SK-N-SH treated with all-trans-retinoic acid at 6 μM for 48 hours (cell line): ENCODE measurements around the gene RNF25.

Experiments used
- ATAC-seq: fragments of 200-7000 bp; cut with Tn5 transposase; 3 replicates; pipeline ENCODE4 v1.9.1; 2020; ENCODE audit warnings: mild to moderate bottlenecking, moderate library complexity
- ARNTL ChIP-seq: fragments of 450-650 bp; formaldehyde crosslinking; IDR thresholded peaks from 2 replicates; pipeline ENCODE4 v1.5.0; 2020; ENCODE audit warnings: low read depth, mild to moderate bottlenecking, moderate library complexity, borderline replicate concordance
- BACH2 ChIP-seq: fragments of 250-450 bp; sonication (Bioruptor Pico); IDR thresholded peaks from 2 replicates; pipeline ENCODE4 v1.9.0; 2021; ENCODE audit warnings: mild to moderate bottlenecking, borderline replicate concordance
- CSDC2 ChIP-seq: fragments of 250-450 bp; sonication (Bioruptor Pico); IDR thresholded peaks from 2 replicates; pipeline ENCODE4 v1.5.0; 2020; ENCODE audit warnings: mild to moderate bottlenecking, moderate library complexity
- GLIS3 ChIP-seq: fragments of 250-450 bp; sonication (Bioruptor Pico); IDR thresholded peaks from 2 replicates; pipeline ENCODE4 v1.5.0; 2020; ENCODE audit warnings: mild to moderate bottlenecking, moderate library complexity
- ISL1 ChIP-seq: fragments of 250-450 bp; sonication (Bioruptor Pico); IDR thresholded peaks from 2 replicates; pipeline ENCODE4 v2.1.2; 2022; ENCODE audit warnings: mild to moderate bottlenecking, moderate library complexity
- OSR1 ChIP-seq: fragments of 250-450 bp; sonication (Bioruptor Pico); IDR thresholded peaks from 2 replicates; pipeline ENCODE4 v1.8.0; 2022; ENCODE audit warnings: moderate library complexity, mild to moderate bottlenecking, inconsistent platforms
- PPARA ChIP-seq: fragments of 250-450 bp; sonication (Bioruptor Pico); IDR thresholded peaks from 2 replicates; pipeline ENCODE4 v1.5.0; 2020; ENCODE audit warnings: mild to moderate bottlenecking, borderline replicate concordance
- TCF4 ChIP-seq: fragments of 250-450 bp; sonication (Bioruptor Pico); IDR thresholded peaks from 2 replicates; pipeline ENCODE4 v1.8.0; 2021; ENCODE audit warnings: mild to moderate bottlenecking, moderate library complexity, borderline replicate concordance
- TOX ChIP-seq: fragments of 250-450 bp; sonication (Bioruptor Pico); IDR thresholded peaks from 2 replicates; pipeline ENCODE4 v1.8.0; 2021; ENCODE audit warnings: mild to moderate bottlenecking, moderate library complexity, borderline replicate concordance
- ZC3H10 ChIP-seq: fragments of 250-450 bp; sonication (Bioruptor Pico); IDR thresholded peaks from 2 replicates; pipeline ENCODE4 v1.5.1; 2021; ENCODE audit warnings: mild to moderate bottlenecking, moderate library complexity
- ZFP3 ChIP-seq: fragments of 250-450 bp; sonication (Bioruptor Pico); IDR thresholded peaks from 2 replicates; pipeline ENCODE4 v1.5.0; 2020; ENCODE audit warnings: mild to moderate bottlenecking, moderate library complexity
- ZFP30 ChIP-seq: fragments of 450-650 bp; formaldehyde crosslinking; IDR thresholded peaks from 2 replicates; pipeline ENCODE4 v1.5.0; 2022; ENCODE audit warnings: mild to moderate bottlenecking, moderate library complexity
- ZNF70 ChIP-seq: fragments of 450-650 bp; formaldehyde crosslinking; IDR thresholded peaks from 2 replicates; pipeline ENCODE4 v1.5.0; 2020; ENCODE audit warnings: mild to moderate bottlenecking, moderate library complexity
- ZNF8 ChIP-seq: fragments of 450-650 bp; formaldehyde crosslinking; IDR thresholded peaks from 2 replicates; pipeline ENCODE4 v1.5.0; 2020; ENCODE audit warnings: mild to moderate bottlenecking, moderate library complexity
- TF ChIP-seq, protein P1 (sequence below): fragments of 250-450 bp; sonication (Bioruptor Pico); IDR thresholded peaks from 2 replicates; pipeline ENCODE4 v1.8.0; 2020; ENCODE audit warnings: mild to moderate bottlenecking, moderate library complexity, borderline replicate concordance
- TF ChIP-seq, protein P2 (sequence below): fragments of 250-450 bp; sonication (Bioruptor Pico); IDR thresholded peaks from 2 replicates; pipeline ENCODE4 v1.8.0; 2021; ENCODE audit warnings: low read depth, mild to moderate bottlenecking, moderate library complexity, borderline replicate concordance
- TF ChIP-seq, protein P3 (sequence below): fragments of 250-450 bp; sonication (Bioruptor Pico); IDR thresholded peaks from 2 replicates; pipeline ENCODE4 v1.5.1; 2020; ENCODE audit warnings: low read depth, mild to moderate bottlenecking, moderate library complexity
- TF ChIP-seq, protein P4 (sequence below): fragments of 250-450 bp; sonication (Bioruptor Pico); IDR thresholded peaks from 2 replicates; pipeline ENCODE4 v1.5.0; 2020; ENCODE audit warnings: mild to moderate bottlenecking, moderate library complexity

The RNF25 gene

DNA sequence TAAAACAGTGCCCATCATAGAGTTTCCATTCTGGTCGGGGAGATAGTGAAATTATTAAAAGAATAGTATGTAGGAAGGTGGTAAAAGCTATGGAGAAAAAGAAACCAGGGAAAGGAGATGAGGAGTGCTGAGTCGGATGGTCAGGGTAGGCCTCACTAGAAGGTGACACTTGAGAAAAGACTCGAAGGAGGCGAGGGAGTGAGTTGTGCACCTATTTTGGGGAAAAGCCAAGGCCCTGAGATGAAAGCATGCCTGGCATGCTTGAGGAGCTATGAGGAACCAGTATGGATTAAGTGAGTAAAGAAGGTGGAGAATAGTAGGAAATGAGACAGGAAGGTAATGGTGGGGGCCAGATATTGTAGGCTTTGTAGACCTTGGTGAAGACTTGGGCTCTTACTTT is 31.5 kb upstream of the RNF25 start:
- TF ChIP-seq, protein P1, sequence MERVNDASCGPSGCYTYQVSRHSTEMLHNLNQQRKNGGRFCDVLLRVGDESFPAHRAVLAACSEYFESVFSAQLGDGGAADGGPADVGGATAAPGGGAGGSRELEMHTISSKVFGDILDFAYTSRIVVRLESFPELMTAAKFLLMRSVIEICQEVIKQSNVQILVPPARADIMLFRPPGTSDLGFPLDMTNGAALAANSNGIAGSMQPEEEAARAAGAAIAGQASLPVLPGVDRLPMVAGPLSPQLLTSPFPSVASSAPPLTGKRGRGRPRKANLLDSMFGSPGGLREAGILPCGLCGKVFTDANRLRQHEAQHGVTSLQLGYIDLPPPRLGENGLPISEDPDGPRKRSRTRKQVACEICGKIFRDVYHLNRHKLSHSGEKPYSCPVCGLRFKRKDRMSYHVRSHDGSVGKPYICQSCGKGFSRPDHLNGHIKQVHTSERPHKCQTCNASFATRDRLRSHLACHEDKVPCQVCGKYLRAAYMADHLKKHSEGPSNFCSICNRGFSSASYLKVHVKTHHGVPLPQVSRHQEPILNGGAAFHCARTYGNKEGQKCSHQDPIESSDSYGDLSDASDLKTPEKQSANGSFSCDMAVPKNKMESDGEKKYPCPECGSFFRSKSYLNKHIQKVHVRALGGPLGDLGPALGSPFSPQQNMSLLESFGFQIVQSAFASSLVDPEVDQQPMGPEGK (CRISPR knock-in tag), result no peak
- TF ChIP-seq ZFP3 (no peak), ZNF8 (CRISPR knock-in tag) (no peak), BACH2 (CRISPR knock-in tag) (no peak)
- no peak for ATAC-seq

DNA sequence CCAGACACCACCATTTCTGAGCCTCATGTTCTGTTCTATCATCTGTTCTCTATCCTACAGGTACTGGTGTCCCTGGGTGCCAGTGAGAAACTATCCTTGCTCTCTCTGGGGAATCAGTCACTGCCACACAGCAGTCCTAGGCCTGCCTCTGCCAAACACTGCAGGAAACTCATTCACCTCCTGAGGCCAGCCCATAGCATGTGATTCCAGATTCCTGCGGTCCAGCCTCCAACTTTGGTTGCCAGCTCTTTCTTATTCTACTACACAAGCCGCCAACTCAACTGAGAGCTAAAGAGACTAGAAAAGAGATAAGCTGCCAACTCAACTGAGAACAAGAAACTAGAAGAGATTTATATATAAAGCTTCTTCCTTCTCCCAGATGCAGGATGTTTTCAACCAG is 30.0 kb upstream of the RNF25 start:
- no peak for ATAC-seq
- TF ChIP-seq ZFP30 (CRISPR knock-in tag) (no peak), ZNF8 (CRISPR knock-in tag) (no peak)
- TF ChIP-seq, protein P2, sequence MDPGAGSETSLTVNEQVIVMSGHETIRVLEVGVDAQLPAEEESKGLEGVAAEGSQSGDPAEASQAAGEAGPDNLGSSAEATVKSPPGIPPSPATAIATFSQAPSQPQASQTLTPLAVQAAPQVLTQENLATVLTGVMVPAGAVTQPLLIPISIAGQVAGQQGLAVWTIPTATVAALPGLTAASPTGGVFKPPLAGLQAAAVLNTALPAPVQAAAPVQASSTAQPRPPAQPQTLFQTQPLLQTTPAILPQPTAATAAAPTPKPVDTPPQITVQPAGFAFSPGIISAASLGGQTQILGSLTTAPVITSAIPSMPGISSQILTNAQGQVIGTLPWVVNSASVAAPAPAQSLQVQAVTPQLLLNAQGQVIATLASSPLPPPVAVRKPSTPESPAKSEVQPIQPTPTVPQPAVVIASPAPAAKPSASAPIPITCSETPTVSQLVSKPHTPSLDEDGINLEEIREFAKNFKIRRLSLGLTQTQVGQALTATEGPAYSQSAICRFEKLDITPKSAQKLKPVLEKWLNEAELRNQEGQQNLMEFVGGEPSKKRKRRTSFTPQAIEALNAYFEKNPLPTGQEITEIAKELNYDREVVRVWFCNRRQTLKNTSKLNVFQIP (CRISPR knock-in tag), result no peak

DNA sequence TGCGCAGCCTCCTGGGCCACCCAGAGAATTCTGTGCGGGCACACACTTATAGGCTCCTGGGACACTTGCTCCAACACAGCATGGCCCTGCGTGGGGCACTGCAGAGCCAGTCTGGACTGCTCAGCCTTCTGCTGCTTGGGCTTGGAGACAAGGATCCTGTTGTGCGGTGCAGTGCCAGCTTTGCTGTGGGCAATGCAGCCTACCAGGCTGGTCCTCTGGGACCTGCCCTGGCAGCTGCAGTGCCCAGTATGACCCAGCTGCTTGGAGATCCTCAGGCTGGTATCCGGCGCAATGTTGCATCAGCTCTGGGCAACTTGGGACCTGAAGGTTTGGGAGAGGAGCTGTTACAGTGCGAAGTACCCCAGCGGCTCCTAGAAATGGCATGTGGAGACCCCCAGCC is 27.1 kb upstream of the RNF25 start:
- TF ChIP-seq TOX (CRISPR knock-in tag) (no peak), GLIS3 (CRISPR knock-in tag) (no peak), ISL1 (CRISPR knock-in tag) (no peak), OSR1 (no peak)
- TF ChIP-seq, protein P3, sequence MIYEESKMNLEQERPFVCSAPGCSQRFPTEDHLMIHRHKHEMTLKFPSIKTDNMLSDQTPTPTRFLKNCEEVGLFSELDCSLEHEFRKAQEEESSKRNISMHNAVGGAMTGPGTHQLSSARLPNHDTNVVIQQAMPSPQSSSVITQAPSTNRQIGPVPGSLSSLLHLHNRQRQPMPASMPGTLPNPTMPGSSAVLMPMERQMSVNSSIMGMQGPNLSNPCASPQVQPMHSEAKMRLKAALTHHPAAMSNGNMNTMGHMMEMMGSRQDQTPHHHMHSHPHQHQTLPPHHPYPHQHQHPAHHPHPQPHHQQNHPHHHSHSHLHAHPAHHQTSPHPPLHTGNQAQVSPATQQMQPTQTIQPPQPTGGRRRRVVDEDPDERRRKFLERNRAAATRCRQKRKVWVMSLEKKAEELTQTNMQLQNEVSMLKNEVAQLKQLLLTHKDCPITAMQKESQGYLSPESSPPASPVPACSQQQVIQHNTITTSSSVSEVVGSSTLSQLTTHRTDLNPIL (CRISPR knock-in tag), result no peak
- no peak for ATAC-seq

DNA sequence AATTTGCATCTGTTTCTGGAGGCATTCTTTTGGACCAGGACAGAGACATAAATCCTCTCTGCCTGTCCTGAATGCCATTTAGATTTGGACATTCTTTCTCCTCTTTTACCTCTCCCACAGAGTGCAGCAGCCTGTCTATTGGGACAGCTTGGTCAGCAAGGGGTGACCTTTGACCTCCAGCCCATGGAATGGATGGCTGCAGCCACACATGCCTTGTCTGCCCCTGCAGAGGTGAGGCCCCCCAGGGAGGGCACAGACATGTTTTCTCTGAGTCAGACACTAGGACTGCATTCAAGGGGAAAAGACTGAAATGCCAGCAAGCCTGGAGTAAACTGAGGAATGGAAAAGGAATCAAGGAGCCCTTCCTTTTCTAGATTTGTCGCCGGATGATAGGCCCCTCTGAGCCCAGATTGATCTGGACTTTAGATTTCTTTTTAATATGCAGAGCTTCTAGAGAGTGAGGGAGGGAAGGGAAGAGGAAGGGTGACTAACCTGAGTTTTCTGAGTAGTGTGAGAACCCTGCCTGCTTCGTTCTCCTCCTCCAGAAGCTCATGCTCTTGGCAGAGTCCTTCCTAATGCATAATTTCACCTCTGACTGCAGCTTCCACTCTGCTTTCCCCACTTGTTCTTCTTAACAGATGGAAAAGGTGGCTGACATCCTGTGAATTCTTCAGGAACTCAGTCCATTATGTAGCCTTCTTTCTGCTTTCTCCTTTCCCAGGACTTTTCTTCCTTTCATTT is 22.8 kb upstream of the RNF25 start:
- TF ChIP-seq GLIS3 (CRISPR knock-in tag), result no peak
- no peak for TF ChIP-seq ZC3H10 (CRISPR knock-in tag)
- TF ChIP-seq, protein P4, sequence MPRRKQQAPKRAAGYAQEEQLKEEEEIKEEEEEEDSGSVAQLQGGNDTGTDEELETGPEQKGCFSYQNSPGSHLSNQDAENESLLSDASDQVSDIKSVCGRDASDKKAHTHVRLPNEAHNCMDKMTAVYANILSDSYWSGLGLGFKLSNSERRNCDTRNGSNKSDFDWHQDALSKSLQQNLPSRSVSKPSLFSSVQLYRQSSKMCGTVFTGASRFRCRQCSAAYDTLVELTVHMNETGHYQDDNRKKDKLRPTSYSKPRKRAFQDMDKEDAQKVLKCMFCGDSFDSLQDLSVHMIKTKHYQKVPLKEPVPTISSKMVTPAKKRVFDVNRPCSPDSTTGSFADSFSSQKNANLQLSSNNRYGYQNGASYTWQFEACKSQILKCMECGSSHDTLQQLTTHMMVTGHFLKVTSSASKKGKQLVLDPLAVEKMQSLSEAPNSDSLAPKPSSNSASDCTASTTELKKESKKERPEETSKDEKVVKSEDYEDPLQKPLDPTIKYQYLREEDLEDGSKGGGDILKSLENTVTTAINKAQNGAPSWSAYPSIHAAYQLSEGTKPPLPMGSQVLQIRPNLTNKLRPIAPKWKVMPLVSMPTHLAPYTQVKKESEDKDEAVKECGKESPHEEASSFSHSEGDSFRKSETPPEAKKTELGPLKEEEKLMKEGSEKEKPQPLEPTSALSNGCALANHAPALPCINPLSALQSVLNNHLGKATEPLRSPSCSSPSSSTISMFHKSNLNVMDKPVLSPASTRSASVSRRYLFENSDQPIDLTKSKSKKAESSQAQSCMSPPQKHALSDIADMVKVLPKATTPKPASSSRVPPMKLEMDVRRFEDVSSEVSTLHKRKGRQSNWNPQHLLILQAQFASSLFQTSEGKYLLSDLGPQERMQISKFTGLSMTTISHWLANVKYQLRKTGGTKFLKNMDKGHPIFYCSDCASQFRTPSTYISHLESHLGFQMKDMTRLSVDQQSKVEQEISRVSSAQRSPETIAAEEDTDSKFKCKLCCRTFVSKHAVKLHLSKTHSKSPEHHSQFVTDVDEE (CRISPR knock-in tag), result no peak
- TF ChIP-seq ARNTL, result no peak
- no peak for TF ChIP-seq ZFP3
- TF ChIP-seq TCF4 (CRISPR knock-in tag), result no peak
- no peak for TF ChIP-seq TOX (CRISPR knock-in tag)
- TF ChIP-seq, protein P3 (CRISPR knock-in tag), result no peak
- TF ChIP-seq, protein P2 (CRISPR knock-in tag), result no peak
- no peak for TF ChIP-seq ISL1 (CRISPR knock-in tag)
- no peak for TF ChIP-seq ZFP30 (CRISPR knock-in tag)
- no peak for TF ChIP-seq PPARA (CRISPR knock-in tag)
- TF ChIP-seq, protein P1 (CRISPR knock-in tag), result no peak
- no peak for TF ChIP-seq CSDC2 (CRISPR knock-in tag)
- no peak for TF ChIP-seq ZNF70 (CRISPR knock-in tag)
- TF ChIP-seq, all 23 proteins: peak for 0
- no peak for ATAC-seq
